HG02678 (cell line): ENCODE results near the gene PTPN9.
"Not testable (repeated sequence)": the region's sequence is repeated elsewhere in the genome, so short reads cannot be mapped to it uniquely, and the experiment has no call there.

Experiments used
- ATAC-seq: cut with Tn5 transposase; IDR thresholded peaks from one replicate; pipeline ENCODE4 v1.9.1; 2021; ENCODE audit warnings: mild to moderate bottlenecking, moderate library complexity; ENCODE audit not compliant: unreplicated experiment

The PTPN9 gene

DNA sequence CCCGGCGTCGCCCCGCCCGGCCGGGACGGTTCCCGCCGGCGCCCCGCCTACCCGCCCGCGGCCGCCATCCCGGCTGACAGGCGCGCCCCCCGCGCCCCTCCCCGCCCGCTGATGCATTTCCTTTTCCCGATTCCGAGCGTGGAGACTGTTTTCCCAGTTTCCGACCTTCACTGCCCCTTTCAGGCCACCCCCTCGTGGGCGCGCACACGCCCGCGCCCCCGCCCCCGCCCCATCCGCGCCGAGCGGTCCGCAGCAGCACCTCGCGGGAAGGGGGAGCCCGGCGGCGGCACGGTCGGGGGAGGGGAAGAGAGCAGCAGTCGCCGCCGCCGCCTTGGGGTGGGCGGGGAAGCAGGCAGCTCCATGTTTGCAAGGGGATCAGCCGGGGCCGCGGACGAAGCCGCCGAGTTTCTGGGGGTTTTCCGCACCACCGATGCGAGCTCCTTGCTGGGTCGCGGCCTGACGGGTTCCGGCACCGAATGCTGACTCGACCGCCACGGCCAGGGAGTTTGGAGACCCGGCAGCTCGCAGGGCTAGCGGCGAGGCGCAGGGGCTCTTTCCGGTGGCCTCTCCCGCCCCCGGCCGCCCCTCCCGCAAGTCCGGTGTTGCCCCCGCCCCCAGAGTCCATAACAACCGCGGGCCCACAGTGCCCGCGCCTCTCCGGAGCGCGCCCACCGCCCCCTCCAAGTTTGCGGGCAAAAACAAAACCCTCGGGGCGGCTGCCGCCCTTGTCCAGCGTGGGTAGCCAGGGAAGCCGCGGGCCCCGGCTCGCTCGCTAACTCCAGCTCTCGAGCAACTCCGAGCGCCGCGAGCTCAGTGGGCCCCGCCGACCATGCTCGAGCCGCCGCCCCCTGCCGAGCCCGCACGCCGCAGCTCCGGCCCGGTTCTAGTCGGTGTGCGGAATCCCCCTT, 124.4 kb downstream of the PTPN9 start:
- ATAC-seq = no peak

DNA sequence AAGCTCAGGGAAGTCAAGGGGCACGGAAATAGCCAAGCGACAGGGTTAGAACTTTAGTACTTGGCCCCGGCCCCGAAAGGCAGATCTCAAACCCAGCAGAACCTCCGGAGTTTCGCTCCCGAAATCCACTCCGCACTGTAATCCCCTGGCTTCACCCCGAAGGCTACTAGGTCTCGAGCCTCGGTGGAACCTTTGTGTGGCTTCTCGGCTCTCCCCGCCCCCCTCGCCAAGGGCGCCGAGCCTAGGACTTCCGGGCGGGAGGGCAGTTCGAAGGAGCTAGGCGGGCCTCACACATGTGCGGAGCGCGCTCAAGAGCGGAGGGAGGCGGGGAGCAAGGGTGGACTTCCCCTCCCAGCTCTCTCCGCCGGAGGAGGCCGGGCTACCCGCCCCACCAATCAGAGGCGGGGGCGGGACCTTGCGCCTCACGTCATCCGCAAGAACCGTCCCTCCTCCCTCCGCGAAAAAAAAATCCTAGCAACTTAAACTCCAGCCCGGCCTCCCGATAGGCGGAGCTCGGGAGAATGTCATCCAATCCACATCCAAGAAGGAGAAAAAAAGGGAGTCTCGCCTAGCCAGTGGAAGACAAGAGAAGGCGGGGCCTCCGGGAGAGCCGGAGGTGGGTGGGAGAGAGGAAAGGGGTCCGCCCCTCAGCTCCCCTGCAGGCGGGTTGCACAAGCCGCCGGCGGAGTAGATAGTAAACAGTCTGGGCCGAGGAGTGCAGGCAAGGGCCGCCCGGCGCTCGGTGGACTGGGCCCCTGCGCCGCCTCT, 125.2 kb downstream of the PTPN9 start:
- peak; percentile 35 for ATAC-seq

DNA sequence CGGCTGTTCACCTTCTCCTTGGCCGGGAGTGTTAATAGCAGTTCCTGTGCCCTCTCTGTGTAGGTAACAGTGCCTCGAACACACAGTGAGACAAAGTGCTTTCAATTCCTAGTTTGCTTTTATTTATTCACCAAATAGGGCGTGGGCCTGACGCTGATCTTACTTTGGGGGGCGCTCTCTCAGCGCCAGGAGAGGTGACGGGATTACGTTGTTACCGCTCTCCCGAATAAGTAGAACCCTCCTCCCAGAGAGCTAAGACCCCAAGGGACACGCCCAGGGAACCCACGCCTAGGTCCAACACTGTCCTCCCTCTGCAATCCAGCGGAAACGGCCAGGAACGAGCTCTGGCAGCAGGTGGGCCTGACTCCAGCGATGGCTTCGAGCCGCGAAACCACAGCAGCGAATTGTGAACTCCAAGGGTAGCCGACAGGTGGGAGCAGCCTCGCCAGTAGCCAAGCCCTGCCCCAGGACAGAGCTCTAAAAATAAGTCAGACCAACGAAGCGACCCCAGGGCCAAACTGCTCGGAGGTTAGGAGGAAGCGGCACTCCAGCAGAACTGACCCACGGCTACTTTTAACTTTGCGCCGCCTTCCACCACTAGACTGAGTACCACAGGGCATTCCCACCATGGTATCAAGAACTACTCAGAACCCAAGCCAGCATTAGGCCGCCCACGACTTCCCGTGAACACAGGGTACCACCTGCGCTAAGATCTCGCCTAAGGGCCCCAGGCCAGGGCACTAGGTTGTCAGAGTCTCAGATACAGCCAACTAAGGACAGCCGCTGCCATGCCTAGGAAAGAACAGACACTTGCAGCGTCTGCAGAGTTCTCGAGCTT, 126.0 kb downstream of the PTPN9 start:
- ATAC-seq = no peak

DNA sequence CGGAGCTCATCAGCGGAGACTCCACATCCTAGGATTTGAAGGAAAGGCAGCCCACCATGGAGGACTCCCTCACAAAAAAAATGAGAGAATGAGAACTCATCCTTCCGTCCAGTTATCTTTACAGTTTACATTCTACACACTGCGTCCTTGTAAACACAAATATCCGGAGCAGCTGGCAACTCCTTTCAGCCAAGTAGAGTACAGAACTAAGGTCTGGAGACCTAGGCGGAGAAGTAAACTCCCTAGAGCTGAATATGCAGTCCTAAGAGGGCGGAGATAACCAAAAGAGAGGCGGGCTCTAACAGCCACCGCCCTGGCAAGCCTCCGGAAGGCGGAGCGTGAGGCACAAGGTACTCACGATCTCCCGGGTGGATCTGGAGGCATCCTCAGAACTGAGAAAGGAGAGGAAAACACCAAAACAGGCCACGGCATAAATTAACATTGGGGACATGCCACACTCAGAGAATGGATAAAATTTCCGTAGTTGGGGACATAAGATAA, 126.7 kb downstream of the PTPN9 start:
- no peak for ATAC-seq

DNA sequence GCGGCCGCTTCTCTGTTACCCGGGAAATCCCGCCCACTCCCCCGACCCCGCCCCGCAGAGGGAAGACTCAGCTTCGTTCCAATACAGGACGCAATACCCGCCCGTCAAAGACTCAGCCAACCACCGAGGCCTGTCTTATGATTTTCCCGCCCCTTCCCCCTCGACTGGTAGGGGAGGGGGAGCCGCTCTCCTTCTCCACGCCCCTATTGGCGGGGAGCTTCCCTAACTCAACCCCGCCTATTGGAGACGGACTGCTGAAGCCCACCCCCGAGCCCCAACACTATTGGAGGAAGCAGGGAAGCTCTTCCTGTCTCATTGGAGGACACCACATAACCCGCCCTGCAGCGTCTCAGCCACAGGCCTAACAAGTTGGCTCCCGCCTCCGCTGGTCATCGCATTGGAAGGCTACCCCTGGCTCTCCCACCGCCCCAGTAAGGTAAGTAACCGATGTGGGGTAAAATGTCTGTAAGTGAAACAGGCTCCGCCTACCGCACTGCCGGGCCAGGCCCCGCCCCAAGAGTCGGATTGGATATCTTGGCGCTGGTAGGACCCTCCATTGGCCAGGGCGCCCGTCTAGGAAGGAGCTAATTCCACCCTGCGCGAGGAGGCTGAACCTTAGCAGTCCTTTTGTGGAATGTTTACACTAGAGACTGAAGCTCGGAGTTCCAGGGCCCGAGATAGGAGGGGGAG, 127.3 kb downstream of the PTPN9 start, which contains the start of gene SIN3A:
Gene SIN3A (minus strand): TSS at position 17 of the 690 bp plus-strand sequence. CDS start 21,315 bp downstream, outside the sequence.
- ATAC-seq = peak; percentile 47

DNA sequence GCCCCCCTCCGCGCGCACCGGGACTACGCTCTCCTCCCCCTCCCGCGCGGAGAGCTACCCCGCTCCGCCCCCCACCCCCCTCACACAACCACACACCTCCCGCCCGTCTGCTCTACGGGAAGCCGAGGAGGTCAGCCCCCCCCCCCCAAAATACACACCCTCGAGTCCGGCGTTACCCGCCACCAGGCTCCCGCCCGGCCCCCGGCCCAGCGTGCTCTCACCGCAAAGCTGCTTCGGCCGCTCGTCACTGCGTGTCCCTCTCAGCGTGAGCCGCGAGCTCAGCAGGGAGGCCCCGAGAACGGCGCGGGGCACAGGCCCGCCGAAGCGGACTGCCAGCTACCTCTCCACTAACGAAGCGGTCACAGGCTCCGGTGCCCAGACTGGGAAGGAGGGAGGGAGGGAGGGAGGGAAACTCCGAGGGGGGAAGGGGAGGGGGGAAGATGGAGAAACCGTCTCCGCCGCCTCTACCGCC, 127.9 kb downstream of the PTPN9 start:
- no peak for ATAC-seq

DNA sequence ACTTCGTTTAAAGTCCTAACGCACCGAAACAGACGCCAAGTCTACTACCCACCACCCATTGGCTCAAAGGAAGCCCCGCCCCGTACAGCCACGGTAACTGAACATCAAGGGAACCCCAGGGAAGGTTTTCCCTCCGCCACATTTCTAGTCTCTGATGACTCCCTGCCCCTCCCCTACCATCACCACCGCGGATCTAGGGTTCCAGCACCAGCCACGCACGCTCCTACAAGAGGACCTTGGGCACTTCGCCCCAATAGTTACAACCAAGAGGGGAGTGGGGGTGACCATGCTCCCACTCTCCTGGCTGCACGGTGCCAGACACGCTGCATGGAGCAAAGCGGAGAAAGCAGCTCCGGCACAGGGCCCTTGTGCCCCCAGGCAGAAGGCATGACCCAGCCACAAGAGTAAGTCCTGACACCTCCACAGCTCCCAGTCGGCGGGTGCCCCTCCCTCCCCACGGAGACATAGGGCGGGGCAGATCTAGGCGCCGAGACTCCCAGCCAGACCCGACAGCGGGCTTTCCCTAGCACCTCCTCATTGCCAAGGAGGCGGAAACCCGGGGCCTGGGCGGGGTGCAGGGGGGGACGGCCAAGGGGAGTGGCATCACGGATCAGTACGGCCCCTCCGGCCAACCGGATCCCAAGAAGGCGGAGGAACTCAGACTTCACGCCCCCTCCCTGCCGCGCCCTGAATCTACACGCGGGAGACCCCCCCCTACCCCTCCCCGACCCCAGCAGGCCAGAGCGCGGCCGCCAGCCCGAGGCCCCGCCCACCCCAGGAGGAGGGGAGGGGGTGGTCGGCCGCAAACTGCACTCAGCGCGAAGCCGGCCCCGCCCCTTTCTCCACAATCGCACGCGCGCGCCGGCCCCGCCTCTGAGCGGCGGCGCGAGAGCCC, 128.6 kb downstream of the PTPN9 start:
- ATAC-seq = peak; percentile 23

DNA sequence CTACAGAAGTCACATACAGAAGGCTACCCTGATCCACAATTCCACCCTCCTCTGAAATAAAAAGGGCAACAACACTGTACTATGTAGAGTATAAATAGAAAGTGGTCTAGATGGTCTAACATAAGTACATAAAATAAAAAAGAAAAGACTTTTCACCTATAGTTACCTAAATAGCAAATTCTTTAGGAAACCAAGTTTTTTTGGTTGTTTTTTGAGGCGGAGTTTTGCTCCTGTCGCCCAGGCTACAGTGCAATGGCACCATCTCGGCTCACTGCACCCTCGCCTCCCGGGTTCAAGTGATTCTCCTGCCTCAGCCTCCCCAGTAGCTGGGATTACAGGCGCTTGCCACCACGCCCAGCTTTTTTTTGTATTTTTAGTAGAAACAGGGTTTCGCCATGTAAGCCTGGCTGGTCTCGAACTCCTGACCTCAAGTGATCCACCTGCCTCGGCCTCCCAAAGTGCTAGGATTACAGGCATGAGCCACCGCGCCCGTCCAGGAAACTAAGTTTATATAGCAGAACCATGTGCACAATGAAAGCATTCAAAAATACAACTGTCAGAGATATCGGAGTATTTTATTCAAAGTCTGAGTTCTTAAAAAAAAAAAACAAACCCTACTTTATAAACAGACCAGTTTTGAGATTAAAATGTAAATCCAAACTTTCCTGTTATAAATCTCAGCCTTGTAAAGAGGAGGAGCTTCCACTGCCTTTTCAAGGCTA, 129.4 kb downstream of the PTPN9 start:
- ATAC-seq = no peak

DNA sequence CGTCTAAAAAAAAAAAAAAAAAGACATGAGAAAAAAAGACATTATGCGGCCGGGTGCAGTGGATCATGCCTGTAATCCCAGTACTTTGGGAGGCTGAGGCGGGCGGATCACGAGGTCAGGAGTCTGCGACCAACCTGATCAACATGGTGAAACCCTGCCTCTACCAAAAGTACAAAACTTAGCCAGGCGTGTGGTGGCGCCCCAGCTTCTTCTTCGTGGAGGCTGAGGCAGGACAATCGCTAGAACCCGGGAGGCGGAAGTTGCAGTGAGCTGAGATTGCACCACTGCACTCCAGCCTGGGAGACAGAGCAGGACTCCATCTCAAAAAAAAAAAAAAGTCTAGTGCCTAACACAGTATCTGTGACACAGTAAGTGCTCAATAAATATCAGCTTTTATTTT, 130.9 kb downstream of the PTPN9 start:
- ATAC-seq = not testable (repeated sequence)

DNA sequence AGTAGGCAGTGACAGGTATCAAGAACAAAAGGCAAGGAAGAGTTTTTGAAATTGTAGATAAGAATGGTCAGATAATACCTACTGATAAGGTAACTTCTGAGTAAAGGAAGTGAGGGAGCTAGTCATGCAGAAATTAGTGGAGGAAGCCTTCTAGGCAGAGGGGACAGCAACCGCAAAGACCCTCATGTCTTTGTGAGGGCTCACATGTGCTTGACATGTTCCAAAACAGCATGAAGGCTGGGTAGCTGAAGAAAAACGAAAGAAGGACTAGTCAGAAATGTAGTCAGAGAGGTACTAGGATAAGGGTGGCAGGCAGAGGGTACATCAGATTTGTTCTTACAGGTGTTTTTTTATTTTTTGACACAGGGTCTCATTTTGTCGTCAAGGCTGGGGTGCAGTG, 133.0 kb downstream of the PTPN9 start:
- no peak for ATAC-seq

DNA sequence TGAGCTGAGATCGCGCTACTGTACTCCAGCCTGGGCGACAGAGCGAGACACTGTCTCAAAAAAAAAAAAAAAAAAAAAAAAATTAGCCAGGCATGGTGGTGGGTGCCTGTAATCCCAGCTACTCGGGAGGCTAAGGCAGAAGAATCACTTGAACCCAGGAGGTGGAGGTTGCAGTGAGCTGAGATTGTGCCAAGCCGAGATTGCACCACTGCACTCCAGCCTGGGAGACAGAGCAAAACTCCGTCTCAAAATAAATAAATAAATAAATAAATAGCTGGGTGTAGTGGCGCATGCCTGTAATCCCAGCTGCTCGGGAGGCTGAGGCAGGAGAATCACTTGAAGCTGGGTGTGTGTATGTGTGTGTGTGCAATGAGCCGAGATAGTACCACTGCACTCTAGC, 133.8 kb downstream of the PTPN9 start:
- ATAC-seq = not testable (repeated sequence)

DNA sequence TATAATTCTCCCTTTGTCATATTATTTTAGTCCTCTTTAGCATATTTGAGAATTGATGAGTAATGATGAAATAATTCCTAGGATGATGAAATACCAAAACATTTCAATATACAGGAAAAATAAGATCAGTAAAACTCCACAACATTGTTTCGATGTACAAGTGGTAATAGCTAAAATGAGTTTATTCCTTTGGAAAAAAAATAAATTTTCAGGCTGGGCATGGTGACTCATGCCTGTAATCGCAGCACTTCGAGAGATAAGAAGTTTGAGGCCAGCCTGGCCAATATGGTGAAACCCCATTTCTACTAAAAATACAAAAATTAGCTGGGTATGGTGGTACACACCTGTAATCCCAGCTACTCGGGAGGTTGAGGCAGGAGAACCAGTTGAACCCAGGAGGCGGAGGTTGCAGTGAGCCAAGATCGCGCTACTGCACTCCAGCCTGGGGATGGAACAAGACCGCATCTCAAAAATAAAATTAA, 135.1 kb downstream of the PTPN9 start:
- ATAC-seq = not testable (repeated sequence)

DNA sequence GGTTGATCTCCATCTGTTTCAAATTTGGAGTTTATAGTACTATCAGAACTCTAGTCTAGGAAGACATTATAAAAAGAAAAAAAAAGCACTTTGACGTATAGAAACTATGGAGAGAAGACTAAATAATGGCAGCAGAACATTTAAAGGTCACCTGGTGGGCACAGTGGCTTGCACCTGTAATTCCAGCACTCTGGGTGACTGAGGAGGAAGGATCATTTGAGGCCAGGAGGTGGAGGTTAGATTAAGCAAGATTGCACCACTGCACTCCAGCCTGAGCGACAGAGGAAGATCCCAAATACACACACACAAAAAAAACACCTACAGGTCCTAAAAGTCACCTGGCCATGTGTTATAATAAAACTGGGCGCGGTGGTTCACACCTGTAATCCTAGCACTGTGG, 141.4 kb downstream of the PTPN9 start:
- ATAC-seq = no peak

DNA sequence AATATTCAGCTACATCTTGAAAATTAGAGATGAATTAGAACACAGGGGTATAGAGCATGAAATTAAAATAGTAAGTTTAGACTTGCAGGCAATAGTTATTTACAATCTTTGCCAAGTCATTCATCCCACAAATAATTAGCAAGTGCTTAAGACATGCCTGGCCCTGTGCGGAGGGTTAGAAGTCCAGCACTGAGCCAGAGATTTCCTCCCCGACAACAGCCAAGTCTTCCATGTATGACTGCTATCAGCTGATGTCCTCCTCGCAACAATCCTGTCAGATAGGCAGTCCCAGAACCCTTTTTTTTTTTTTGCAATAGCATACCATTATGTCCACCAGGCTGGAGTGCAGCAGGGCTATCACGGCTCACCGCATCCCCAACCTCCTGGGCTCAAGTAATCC, 142.2 kb downstream of the PTPN9 start:
- no peak for ATAC-seq

DNA sequence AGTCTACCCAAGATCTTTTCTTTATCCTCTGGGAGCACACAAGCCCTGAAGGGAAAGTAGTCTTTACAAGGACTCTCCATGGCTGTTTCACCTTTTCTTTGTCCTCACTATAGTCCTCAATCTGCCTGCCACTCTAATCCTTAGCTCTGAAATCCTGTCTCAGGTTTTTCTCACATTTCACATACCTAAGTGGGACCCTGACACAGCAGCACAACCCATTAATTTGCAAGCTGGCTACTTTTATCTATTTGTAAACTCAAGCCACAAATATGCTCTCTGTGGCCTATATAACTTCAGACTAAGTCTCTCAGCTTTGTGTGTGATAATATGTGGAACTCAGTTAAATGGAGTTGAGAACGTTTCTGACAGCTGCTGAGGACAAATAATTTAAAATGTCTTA, 147.4 kb downstream of the PTPN9 start:
- no peak for ATAC-seq

DNA sequence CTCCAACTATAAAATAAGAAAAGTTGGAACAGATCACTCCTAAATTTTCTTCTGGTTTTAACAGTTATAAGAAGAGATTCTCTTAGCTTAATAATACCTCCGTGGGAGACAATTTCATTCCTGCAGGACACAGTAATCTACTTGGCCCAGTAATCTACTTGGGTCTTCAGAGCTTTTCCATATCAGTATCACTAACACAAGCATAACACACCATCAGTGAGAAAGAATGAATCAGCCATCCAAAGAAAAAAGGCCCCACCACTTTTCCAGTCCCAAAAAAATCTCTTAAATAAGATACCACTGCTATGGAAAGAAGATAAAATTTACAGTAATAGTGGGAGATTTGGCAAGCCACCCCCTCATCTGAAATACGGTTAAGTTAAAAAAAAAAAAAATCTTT, 147.8 kb downstream of the PTPN9 start:
- ATAC-seq = no peak

DNA sequence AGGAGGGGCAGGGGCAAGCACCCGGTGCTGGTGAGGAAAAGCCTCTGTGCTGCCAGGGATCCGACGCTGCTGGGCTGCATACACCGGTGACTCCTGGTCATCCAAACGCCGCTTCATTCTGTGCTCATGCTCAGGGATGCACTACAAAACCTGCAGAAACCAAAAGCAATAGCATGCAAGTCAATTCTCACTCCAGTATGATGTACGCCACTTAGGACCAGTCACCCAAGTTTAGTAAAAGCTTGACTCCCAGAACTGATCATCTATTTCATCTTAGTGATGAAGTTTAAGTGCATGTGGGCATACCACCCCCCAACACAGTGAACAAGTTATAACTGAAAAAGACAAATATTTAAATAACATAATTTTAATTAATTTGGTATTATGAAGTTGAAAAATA, 148.9 kb downstream of the PTPN9 start:
- ATAC-seq = no peak

DNA sequence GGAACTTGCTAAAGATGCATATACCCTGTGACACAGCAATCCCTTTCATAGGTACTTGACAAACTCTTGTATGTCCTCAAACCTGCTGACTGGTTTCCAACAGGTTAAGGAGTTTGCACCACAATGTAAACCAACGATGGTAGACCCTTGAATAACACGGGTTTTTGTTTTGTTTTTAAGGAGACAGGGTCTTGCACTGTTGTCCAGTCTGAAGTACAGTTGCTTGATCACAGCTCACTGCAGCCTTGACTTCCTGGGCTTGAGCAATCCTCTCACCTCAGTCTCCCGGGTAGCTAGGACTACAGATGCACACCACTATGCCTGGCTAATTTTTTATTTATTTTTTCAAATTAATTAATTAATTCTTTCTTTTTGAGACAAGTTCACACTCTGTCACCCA, 151.0 kb downstream of the PTPN9 start:
- no peak for ATAC-seq
